Activated T-cell treated with anti-CD3 and anti-CD28 coated beads for 4 hours (primary cell): Measurements from ENCODE around the gene NEU1.
"Not testable (repeated sequence)": the region's sequence is repeated elsewhere in the genome, so short reads cannot be mapped to it uniquely, and the experiment has no call there.

Experiments
- DNase-seq: peaks from one replicate; pipeline ENCODE4 v3.0.0-alpha.2; 2020

NEU1 gene

DNA sequence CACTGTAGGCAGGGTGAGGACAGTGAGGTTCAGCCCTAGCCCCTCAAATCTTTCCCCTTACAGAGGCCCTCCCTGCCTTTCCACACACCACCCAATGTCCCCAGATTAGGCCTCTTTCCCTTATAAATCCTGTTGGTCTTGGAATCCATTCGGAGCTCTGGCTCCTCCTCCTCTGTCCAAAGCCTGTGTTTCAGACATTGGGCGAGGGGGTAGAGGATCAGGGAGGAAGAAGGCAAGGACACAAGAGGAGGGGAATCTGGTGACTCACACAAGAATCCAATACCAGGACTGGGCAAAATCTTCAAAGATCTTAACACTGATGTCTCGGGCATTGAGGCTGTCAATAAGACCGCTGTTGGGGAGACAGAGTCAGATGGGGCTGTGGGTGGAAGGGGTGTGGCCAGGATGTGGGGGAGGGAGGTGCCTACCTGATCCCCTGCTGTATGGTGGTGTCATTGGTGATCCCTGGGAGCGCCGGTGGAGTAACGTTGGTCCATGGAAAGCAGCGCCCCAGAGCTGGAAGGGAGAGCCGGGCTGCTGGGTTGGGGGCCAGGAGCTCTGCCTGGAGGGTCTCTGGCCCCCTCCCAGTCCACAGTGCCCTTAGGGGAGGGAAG, 8.5 kb upstream of the NEU1 start:
- DNase-seq = no peak

- no peak for DNase-seq
These were observed 7.8 kb upstream of the NEU1 start for GRCh38 chr6:31870385-31870921.

DNA sequence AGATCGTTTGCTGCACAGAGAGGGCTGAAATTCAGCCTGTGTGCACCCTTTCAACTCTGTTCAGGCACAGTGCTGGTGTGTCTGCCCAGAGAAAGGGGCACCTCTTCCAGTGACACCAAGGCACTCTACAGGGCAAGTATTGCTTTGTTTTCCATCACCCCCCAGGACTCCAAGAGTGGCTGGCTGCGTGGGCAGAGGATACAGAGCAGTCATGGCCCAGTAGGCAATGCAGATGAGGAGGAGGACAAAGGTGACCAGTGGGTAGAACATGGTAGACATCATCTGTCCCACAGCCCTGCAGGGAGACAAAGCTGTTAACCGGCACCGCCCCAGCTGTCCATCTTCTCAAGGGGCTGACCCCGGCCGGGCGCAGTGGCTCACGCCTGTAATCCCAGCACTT, 6.7 kb upstream of the NEU1 start:
- no peak for DNase-seq

DNA sequence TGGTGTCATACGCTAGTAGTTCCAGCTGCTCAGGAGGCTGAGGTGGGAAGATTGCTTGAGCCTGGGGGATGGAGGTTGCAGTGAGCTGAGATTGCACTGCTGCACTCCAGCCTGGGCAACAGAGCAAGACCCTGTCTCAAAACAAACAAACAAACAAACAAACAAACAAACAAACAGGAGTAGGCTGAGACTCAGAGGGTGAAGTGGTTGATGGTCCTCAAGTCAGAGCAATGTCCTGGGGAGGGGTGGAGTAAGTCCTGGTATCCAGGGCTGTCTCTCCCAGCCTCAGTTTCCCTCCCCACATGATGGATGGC, 6.0 kb upstream of the NEU1 start:
- not testable (repeated sequence) for DNase-seq

GRCh38 chr6:31865205-31866118, 2.8 kb upstream of the NEU1 start:
- no peak for DNase-seq

GRCh38 chr6:31864818-31865204, 2.2 kb upstream of the NEU1 start:
- no peak for DNase-seq

GRCh38 chr6:31864123-31864562, 1.5 kb upstream of the NEU1 start:
- not testable (repeated sequence) for DNase-seq

GRCh38 chr6:31861919-31862343, 690 bp downstream of the NEU1 start:
- no peak for DNase-seq

DNA sequence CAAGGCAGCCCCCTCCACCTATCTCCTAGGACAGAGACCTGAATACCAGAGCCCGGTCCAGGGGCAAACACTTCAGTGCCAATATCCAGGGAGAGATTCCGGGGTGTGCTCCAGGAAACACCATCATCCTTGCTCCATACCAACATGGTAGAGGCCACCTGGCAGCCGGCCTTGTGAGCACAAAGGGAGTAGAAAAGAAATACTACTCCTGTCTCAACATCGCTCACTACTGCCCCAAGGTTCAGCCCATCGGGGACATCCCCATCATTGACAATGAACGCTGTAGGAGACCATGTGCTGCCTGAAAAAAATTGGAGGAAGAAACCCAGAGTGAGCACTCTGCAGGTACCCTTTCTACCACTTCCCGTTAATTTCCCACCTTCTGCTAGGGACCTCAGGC, 1.5 kb downstream of the NEU1 start:
- no peak for DNase-seq

GRCh38 chr6:31860349-31860748, 2.3 kb downstream of the NEU1 start:
- DNase-seq = no peak

- DNase-seq = no peak
These were observed 2.7 kb downstream of the NEU1 start for GRCh38 chr6:31859923-31860322.

GRCh38 chr6:31858707-31859106, 3.9 kb downstream of the NEU1 start:
- no peak for DNase-seq

DNA sequence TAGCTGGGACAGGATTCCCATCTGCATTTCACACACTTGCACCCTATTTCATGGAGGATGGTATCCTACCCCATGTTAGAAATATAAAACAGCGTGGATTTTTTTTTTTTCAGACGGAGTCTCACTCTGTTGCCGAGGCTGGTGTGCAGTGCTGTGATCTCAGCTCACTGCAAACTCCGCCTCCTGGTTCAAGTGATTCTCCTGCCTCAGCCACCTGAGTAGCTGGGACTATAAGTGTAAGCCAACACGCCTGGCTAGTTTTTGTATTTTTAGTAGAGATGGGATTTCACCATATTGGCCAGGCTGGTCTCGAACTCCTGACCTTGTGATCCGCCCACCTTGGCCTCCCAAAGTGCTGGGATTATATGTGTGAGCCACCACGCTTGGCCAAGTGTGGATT, 4.8 kb downstream of the NEU1 start:
- not testable (repeated sequence) for DNase-seq

GRCh38 chr6:31851980-31852718, 10.5 kb downstream of the NEU1 start:
- not testable (repeated sequence) for DNase-seq

DNA sequence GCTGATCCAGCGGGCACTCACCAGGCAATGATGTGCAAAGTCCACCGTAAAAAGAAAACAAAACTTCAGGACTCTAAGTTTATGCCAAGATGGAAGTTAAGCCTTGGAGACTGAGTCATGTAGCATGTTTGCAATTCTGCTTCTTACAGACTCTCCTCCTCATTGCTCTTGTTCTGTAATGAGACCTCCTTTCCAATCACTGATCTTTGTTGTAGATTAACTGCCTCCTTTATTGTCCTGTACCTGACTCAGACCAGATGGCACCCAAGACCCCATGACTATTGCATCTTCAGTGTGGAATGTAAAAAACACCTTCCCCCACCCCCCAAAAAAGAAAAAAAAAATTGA, 11.2 kb downstream of the NEU1 start:
- DNase-seq = no peak

- no peak for DNase-seq
These were observed 11.7 kb downstream of the NEU1 start for GRCh38 chr6:31850765-31851484.

DNA sequence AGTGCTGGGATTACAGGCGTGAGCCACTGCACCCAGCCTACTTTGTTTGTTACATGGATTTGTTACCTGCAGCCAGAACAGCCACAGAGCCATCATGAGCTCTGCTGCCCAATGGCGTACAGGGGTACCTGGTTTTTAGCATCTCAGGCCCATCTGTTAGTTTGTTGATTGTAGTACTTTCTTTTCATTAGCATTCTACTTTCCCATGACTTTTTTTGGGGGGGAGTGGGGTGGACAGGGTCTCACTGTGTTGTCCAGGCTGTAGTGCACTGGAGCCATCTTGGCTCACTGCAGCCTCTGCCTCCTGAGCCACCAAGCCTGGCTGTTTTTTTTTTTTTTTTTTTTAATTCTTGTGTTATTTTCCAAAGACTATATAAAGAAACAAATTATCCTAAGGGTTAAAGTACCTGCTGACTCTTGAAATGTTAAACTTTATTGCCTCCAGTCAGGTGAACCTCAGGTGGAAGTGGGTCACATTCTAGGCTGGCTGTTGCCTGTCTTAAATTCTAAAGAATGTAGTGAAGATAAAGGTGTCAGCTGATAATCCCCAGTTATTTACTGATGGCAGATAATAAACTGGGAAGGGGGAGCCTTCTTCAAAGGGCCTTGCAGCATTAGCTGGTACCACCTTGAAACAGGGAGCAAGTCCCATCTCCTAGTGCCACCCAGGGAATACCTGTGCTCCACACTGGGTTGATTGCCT, 15.2 kb downstream of the NEU1 start:
- DNase-seq = no peak

DNA sequence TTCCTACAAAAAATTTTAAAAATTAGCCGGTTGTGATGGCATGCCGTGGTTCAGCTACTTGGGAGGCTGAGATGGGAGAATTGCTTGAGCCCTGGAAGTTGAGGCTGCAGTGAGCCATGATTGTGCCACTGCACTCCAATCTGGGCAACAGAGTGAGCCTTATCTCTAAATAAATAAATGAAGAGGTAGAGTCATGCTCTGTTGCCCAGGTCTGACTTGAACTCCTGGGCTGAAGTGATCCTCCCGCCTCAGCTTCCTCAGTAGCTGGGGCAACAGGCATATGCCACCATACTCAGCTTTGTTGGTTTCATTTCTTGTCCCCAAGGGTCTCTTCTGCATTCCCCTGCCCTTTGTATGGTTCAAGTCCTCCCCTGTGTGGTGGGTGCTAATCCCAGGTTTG, 18.1 kb downstream of the NEU1 start:
- DNase-seq = no peak

- no peak for DNase-seq
These were observed 20.6 kb downstream of the NEU1 start for GRCh38 chr6:31842053-31842452.

- not testable (repeated sequence) for DNase-seq
These were observed 22.9 kb downstream of the NEU1 start for GRCh38 chr6:31839779-31840126.

DNA sequence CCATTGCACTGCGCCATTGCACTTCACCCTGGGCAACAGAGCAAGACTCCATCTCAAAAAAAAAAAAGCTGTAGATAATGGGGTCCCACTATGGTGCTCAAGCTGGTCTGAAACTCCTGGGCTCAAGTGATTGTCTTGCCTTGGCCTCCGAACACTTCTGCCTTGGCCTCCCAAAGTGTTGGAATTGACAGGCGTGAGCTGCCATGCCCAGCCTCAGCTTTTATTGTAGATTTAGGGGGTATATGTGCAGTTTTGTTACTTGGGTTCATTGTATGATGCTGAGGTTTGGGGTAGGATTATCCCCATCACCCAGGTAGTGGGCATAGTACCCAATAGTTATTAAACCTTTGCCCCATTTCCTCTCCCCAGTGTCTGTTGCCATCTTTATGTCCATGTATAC, 23.7 kb downstream of the NEU1 start:
- no peak for DNase-seq

DNA sequence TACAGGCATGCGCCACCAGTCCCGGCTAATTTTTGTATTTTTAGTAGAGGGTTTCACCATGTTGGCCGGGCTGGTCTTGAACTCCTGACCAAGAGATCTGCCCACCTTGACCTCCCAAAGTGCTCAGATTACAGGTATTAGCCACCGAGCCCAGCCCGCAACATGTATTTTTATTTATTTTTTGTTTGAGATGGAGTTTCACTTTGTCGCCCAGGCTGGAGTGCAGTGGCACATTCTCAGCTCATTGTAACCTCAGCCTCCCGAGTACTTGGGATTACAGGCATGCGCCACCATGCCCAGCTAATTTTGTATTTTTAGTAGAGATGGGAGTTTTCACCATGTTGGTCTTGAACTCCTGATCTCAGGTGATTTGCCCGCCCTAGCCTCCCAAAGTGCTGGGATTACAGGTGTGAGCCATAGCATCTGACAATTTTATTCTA, 24.5 kb downstream of the NEU1 start:
- DNase-seq = not testable (repeated sequence)
